Measurements from ENCODE around the gene TSNAXIP1. TPM values are rescaled to one million over a fixed set of nuclear protein-coding genes. Genes with fewer than 3 reads are reported as not detected.

Gene TSNAXIP1
- total and polyA plus RNA-seq, 10 of the 15 experiments (the other 5 are each of a cell fraction or from before 2014, with no cell fraction given) = 0.09 to 0.63 (median 0.37) TPM; not detected in 1

DNA sequence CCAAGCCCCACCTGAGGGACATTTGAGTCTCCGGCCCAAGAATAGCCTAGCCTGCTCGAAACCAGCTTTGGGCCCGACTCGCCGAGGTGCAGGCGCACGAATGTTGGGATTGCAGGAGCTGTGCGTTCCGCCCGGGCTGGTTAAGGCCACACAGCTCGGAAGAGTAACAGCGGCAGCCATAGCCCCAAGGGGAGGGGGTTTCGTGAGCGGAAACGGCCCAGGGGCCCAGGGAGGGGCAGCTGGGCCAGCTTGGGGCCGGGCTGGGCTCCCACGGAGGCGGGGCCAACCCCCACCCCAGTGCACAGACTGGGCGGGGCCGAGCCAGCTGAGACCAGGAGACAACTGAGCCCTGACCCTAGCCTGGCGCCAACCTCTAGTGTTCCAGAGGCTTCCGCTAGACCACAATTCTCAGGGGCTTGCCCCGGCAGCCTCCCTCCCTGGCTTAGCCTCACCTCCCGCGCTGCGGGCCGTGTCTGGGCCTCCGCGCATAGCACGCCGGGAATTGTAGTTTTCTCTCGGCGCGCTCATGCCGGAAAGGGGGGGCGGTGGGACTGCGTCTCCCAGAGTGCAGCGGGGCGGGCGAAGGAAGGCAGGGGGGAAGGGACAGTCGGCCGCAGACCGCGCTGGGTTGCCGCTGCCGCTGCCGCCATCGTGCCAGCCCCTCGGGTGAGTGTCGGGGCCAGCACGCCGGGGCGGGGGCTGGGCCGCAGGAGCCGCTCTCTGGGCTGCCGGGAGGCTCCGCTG lies 39.8 kb downstream of the TSNAXIP1 start, which contains the start of gene NUTF2 (continued):
- TF ChIP-seq, protein P1, sequence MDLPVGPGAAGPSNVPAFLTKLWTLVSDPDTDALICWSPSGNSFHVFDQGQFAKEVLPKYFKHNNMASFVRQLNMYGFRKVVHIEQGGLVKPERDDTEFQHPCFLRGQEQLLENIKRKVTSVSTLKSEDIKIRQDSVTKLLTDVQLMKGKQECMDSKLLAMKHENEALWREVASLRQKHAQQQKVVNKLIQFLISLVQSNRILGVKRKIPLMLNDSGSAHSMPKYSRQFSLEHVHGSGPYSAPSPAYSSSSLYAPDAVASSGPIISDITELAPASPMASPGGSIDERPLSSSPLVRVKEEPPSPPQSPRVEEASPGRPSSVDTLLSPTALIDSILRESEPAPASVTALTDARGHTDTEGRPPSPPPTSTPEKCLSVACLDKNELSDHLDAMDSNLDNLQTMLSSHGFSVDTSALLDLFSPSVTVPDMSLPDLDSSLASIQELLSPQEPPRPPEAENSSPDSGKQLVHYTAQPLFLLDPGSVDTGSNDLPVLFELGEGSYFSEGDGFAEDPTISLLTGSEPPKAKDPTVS (IDR thresholded peaks at IDR 0.05; ENCODE audit: low read depth, low read length) = 0 out of 2 replicates have a peak, but pooled peaks have one; percentile 19
- TF ChIP-seq KLF5 (IDR thresholded peaks at IDR 0.05; ENCODE audit: partially characterized antibody) (peak; percentile 74), DPF2 (IDR thresholded peaks at IDR 0.05) (peak; percentile 22; the same call in 1 of the 2 replicates), NR2C1 (IDR thresholded peaks at IDR 0.05) (peak; percentile 84), RFX5 (IDR thresholded peaks at IDR 0.05; ENCODE audit: low read depth, low read length) (no peak), STAT1 (conservative IDR thresholded peaks at IDR 0.05) (peak; percentile 53; the same call in 1 of the 2 replicates), RCOR1 (conservative IDR thresholded peaks at IDR 0.05; ENCODE audit: low read depth, low read length) (no peak), SMC3 (IDR thresholded peaks at IDR 0.05; ENCODE audit: borderline replicate concordance, low read length) (no peak), IKZF1 (conservative IDR thresholded peaks at IDR 0.05) (peak; percentile 99), JUNB (IDR thresholded peaks at IDR 0.05) (no peak), YBX1 (IDR thresholded peaks at IDR 0.05) (no peak), E2F4 (IDR thresholded peaks at IDR 0.05; ENCODE audit: low read depth, low read length) (peak; percentile 66; the same call in 1 of the 2 replicates), SRF (IDR thresholded peaks at IDR 0.05; ENCODE audit: low read depth in 2 of 2, low read length in 2 of 2) (no peak), IKZF2 (IDR thresholded peaks at IDR 0.05) (peak; percentile 81 to 82), KDM1A (IDR thresholded peaks at IDR 0.05; ENCODE audit: borderline replicate concordance) (no peak), TCF3 (IDR thresholded peaks at IDR 0.05; ENCODE audit: borderline replicate concordance, insufficient read depth, low read depth, low read length) (peak; percentile 69; the same call in 1 of the 2 replicates), ESRRA (IDR thresholded peaks at IDR 0.05; ENCODE audit: low read length) (peak; percentile 18; the same call in 1 of the 2 replicates), ATF7 (IDR thresholded peaks at IDR 0.05; ENCODE audit: low read depth) (no peak), E2F8 (IDR thresholded peaks at IDR 0.05; ENCODE audit: low read depth, partially characterized antibody) (peak; percentile 52)
- TF ChIP-seq, protein P2, sequence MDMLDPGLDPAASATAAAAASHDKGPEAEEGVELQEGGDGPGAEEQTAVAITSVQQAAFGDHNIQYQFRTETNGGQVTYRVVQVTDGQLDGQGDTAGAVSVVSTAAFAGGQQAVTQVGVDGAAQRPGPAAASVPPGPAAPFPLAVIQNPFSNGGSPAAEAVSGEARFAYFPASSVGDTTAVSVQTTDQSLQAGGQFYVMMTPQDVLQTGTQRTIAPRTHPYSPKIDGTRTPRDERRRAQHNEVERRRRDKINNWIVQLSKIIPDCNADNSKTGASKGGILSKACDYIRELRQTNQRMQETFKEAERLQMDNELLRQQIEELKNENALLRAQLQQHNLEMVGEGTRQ (IDR thresholded peaks at IDR 0.05; ENCODE audit: borderline replicate concordance, low read depth, low read length) = no peak
- TF ChIP-seq, protein P3, sequence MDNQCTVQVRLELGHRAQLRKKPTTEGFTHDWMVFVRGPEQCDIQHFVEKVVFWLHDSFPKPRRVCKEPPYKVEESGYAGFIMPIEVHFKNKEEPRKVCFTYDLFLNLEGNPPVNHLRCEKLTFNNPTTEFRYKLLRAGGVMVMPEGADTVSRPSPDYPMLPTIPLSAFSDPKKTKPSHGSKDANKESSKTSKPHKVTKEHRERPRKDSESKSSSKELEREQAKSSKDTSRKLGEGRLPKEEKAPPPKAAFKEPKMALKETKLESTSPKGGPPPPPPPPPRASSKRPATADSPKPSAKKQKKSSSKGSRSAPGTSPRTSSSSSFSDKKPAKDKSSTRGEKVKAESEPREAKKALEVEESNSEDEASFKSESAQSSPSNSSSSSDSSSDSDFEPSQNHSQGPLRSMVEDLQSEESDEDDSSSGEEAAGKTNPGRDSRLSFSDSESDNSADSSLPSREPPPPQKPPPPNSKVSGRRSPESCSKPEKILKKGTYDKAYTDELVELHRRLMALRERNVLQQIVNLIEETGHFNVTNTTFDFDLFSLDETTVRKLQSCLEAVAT (IDR thresholded peaks at IDR 0.05) = peak; percentile 59; the same call in 1 of the 2 replicates
- TF ChIP-seq, protein P4, sequence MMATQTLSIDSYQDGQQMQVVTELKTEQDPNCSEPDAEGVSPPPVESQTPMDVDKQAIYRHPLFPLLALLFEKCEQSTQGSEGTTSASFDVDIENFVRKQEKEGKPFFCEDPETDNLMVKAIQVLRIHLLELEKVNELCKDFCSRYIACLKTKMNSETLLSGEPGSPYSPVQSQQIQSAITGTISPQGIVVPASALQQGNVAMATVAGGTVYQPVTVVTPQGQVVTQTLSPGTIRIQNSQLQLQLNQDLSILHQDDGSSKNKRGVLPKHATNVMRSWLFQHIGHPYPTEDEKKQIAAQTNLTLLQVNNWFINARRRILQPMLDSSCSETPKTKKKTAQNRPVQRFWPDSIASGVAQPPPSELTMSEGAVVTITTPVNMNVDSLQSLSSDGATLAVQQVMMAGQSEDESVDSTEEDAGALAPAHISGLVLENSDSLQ (IDR thresholded peaks at IDR 0.05) = no peak
